Gastroesophageal sphincter (tissue), 4 donors: ENCODE measurements around the gene GRM7. TPM values are rescaled to one million over a fixed set of nuclear protein-coding genes. Genes with fewer than 3 reads are reported as not detected.

Experiments used
- ATAC-seq: fragments of 150-250 bp; one replicate; pipeline ENCODE4 v1.9.1; 2016; ENCODE audit warnings: mild to moderate bottlenecking, moderate library complexity
- H3K27ac ChIP-seq, 4 donors: fragments of 200-600 bp; sonication (generic) in 3 of 4; 1 replicate in 3 of 4; 2 replicates in 1 of 4; pipeline ENCODE4 v1.5.1; 2016 to 2019
- H3K27me3 ChIP-seq: fragments of 200-600 bp; sonication (generic); one replicate; pipeline ENCODE4 v1.5.1; 2019
- H3K36me3 ChIP-seq, 2 donors: fragments of 200-600 bp; sonication (generic); one replicate each; pipeline ENCODE4 v1.5.1; 2019; ENCODE audit warnings: control low read depth in 1 of 2
- H3K4me1 ChIP-seq, 3 donors: fragments of 200-600 bp; sonication (generic); 1 replicate in 2 of 3; 2 replicates in 1 of 3; pipeline ENCODE4 v1.5.1; 2016 to 2019; ENCODE audit warnings: control low read depth in 2 of 3
- H3K4me3 ChIP-seq, 2 donors: fragments of 200-600 bp; sonication (generic); one replicate each; pipeline ENCODE4 v1.5.1; 2019; ENCODE audit warnings: mild to moderate bottlenecking in 1 of 2, moderate library complexity in 1 of 2
- H3K9me3 ChIP-seq, 3 donors: fragments of 200-600 bp; sonication (generic); one replicate each; pipeline ENCODE4 v1.5.1; 2017 to 2019; ENCODE audit warnings: control low read depth in 2 of 3
- EP300 ChIP-seq: sonication (generic); formaldehyde crosslinking; IDR thresholded peaks from one replicate; pipeline ENCODE4 v1.6.1; 2017; ENCODE audit warnings: antibody characterized with exemption, mild to moderate bottlenecking
- POLR2A ChIP-seq, 2 donors: fragments of 450-650 bp; IDR thresholded peaks; one replicate each; pipeline ENCODE4 v1.6.1; 2017; ENCODE audit warnings: antibody characterized with exemption in 2 of 2, mild to moderate bottlenecking in 2 of 2, moderate library complexity in 1 of 2
- POLR2AphosphoS5 ChIP-seq: sonication (generic); formaldehyde crosslinking; IDR thresholded peaks from one replicate; pipeline ENCODE4 v1.6.1; 2017; ENCODE audit warnings: antibody characterized with exemption
- WGBS, 2 donors: methylation state at CpG; one replicate each; pipeline ENCODE4 v1.1.5; 2018; ENCODE audit warnings: low coverage in 1 of 2; 5-methylcytosine and 5-hydroxymethylcytosine counted together
- total RNA-seq, 4 donors: library from RNA; depleted of rRNA; stranded (reverse); fragments of >200 nt; gene quantifications; one replicate each; pipeline ENCODE4 v1.1.0, GENCODE V29; 2016
- TF ChIP-seq, protein P1 (sequence below), 4 experiments: fragments of 200-600 bp in 2 of 4; fragments of 450-650 bp in 2 of 4; sonication (generic) in 1 of 4; IDR thresholded peaks; one replicate each; pipeline ENCODE4 v1.5.1; 2017 to 2019; ENCODE audit warnings: antibody characterized with exemption in 4 of 4, mild to moderate bottlenecking in 2 of 4, moderate library complexity in 2 of 4

Gene GRM7
- total RNA-seq, 4 donors from 2014 or later: 0.40 to 7.6 TPM; not detected in 2

DNA sequence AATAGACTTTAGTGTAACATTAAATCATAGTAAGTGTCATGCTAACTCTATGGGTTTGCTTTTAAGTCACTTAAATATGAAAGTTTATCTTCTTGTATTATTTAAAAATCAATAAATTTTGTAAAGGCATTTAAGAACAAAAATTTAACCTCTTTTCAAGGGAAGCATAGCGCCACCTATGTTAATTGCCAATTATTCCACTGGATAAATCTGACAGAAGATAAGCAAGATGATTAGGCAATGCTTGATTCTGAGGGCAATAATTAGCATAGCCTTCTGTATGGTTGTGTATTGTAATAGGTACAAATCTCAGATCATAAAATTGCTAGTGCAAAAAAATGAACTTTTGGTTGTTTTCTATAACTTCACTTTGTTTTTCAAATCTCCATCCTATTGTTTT is 560.1 kb downstream of the GRM7 start:
- Histone ChIP-seq H3K4me1 (no peaks in the 10 kb centered on the region), H3K27ac (no peak overlapping the region), H3K27me3 (no peaks in the 10 kb centered on the region), H3K4me3 (no peak overlapping the region), H3K9me3 (no peaks in the 10 kb centered on the region), H3K36me3 (no peaks in the 10 kb centered on the region)
- no peak for ATAC-seq
- WGBS, 2 donors: 70 to 75% methylated on average over 1 of the region's 1 CpG
- TF ChIP-seq POLR2A (IDR thresholded peaks at IDR 0.05): no peak
- TF ChIP-seq, protein P1, sequence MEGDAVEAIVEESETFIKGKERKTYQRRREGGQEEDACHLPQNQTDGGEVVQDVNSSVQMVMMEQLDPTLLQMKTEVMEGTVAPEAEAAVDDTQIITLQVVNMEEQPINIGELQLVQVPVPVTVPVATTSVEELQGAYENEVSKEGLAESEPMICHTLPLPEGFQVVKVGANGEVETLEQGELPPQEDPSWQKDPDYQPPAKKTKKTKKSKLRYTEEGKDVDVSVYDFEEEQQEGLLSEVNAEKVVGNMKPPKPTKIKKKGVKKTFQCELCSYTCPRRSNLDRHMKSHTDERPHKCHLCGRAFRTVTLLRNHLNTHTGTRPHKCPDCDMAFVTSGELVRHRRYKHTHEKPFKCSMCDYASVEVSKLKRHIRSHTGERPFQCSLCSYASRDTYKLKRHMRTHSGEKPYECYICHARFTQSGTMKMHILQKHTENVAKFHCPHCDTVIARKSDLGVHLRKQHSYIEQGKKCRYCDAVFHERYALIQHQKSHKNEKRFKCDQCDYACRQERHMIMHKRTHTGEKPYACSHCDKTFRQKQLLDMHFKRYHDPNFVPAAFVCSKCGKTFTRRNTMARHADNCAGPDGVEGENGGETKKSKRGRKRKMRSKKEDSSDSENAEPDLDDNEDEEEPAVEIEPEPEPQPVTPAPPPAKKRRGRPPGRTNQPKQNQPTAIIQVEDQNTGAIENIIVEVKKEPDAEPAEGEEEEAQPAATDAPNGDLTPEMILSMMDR (IDR thresholded peaks at IDR 0.05): no peak
- no peak for TF ChIP-seq EP300
- no peak for TF ChIP-seq POLR2AphosphoS5

DNA sequence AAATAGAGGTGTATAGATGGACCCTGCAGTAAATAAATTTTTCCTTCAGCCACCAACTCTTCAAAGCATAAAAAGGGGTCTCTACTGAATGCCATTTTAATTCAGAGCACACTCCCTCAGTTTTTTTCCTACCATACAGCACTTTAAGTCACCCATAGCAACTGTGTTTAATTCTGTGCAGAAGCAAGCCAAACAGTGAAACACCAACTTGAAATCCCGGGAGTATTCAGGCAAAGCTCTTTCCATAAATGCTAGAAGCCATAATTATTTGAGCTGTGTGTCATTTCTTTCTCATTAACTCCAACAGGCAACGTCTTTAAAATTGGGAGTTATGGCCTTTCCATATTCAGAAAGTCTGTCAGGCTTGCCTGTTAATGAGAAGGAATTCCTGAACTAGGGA is 562.1 kb downstream of the GRM7 start:
- Histone ChIP-seq H3K4me3 (no peak overlapping the region), H3K36me3 (no peaks in the 10 kb centered on the region), H3K4me1 (no peaks in the 10 kb centered on the region), H3K9me3 (no peaks in the 10 kb centered on the region), H3K27me3 (no peaks in the 10 kb centered on the region), H3K27ac (no peak overlapping the region)
- TF ChIP-seq POLR2AphosphoS5: no peak
- no peak for TF ChIP-seq EP300
- TF ChIP-seq, protein P1 (IDR thresholded peaks at IDR 0.05): no peak
- no peak for TF ChIP-seq POLR2A (IDR thresholded peaks at IDR 0.05)
- no peak for ATAC-seq
- WGBS, 2 donors: 33 to 52% methylated on average over 2 of the region's 2 CpGs

DNA sequence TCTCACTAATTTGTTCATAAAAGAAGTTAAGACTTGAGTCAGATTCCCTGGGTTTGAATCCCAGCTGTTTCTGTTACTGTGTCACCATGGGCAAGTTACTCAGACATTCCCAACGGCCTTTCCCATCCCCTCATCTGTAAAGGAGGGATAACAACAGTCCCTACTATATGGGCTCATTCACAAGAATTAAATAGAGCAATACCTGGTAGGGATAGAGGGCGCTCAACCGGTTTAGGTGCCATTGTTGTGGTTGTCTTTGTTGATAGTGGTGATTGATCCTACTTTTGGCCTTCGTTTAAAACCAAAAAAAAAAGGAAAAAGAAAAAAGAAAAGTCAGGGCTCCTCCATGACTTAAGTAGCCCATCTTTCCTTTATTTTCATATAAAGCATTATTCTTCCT is 563.1 kb downstream of the GRM7 start:
- Histone ChIP-seq H3K36me3 (no peaks in the 10 kb centered on the region), H3K4me1 (no peaks in the 10 kb centered on the region), H3K9me3 (no peaks in the 10 kb centered on the region), H3K27ac (no peak overlapping the region), H3K4me3 (no peak overlapping the region), H3K27me3 (no peaks in the 10 kb centered on the region)
- ATAC-seq: no peak
- TF ChIP-seq EP300 (no peak), POLR2A (IDR thresholded peaks at IDR 0.05) (no peak), POLR2AphosphoS5 (no peak)
- TF ChIP-seq, protein P1 (IDR thresholded peaks at IDR 0.05): no peak
- 74 to 84% methylated on average over 4 of the region's 4 CpGs for WGBS, 2 donors

DNA sequence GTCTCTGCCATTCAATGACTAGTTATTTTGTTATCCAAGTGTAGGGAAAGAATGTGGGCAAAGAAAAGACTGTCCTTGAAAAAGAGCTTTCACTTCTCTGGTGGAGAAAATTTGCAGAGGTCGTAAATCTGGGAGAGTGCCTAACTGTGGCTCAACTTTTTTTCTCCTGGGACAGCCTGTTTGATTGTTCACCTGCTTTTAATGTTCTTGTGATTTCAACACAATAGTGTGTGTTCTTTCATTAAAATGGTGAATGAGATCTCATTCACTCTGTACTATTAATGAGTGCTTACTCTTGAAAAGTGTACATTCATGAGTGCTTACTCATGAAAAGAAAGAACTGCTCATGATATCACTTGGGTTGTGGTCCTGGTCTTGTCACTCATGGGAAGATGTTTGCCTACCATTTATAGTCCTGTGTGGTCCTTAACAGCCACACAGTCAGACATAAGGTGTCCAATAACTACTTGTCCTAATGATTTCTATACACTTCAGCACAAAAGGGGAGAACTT is 567.3 kb downstream of the GRM7 start:
- H3K27ac ChIP-seq: no peak overlapping the region
- H3K4me1 ChIP-seq: no peaks in the 10 kb centered on the region
- peaks cover 0 to 12% (median 0%) of the 10 kb centered on the region in 3 donors for H3K9me3 ChIP-seq
- H3K36me3 ChIP-seq: no peaks in the 10 kb centered on the region
- no peak overlapping the region for H3K4me3 ChIP-seq
- whole genome bisulfite sequencing, 2 donors: 79 to 83% methylated on average over 1 of the region's 1 CpG
- no peaks in the 10 kb centered on the region for H3K27me3 ChIP-seq
- no peak for TF ChIP-seq POLR2AphosphoS5
- TF ChIP-seq POLR2A (IDR thresholded peaks at IDR 0.05): no peak
- TF ChIP-seq, protein P1 (IDR thresholded peaks at IDR 0.05): no peak
- no peak for TF ChIP-seq EP300
- no peak for ATAC-seq

DNA sequence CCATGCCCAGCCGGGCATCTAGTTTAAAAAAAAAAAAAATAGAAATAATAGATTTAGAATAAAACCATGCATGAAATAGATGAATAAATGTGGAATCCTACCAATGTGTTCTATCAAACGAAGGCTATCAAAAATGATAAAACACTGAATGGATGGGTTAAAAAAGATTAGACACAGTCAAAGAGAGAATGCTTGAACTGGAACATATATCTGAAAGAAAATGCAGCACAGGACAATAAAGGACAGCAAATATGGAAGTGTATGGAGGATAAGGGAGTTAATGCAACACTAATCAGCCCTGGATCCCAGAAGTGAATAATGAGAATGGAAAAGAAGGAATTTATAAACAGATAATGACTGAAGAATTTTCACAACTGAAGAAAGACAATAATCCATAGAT is 571.7 kb downstream of the GRM7 start:
- 76 to 92% methylated on average over 2 of the region's 2 CpGs for WGBS, 2 donors
- no peaks in the 10 kb centered on the region for H3K4me1 ChIP-seq
- TF ChIP-seq POLR2AphosphoS5: no peak
- TF ChIP-seq POLR2A (IDR thresholded peaks at IDR 0.05): no peak
- TF ChIP-seq EP300: no peak
- TF ChIP-seq, protein P1 (IDR thresholded peaks at IDR 0.05): no peak
- H3K4me3 ChIP-seq: no peak overlapping the region
- no peak overlapping the region for H3K27ac ChIP-seq
- peaks cover 0 to 21% (median 0%) of the 10 kb centered on the region in 3 donors for H3K9me3 ChIP-seq
- no peaks in the 10 kb centered on the region for H3K36me3 ChIP-seq
- no peak for ATAC-seq
- H3K27me3 ChIP-seq: no peaks in the 10 kb centered on the region
